Endothelial cell of umbilical vein (primary cell): ENCODE data around the gene TSTD2. TPM values are rescaled to one million over a fixed set of nuclear protein-coding genes. Genes with fewer than 3 reads are reported as not detected.

Source experiments
- BruUV-seq: library from RNA; stranded (reverse); fragments of 400-500 nt; replicated peaks from 2 replicates; lab custom pipeline; 2021; lab: Mats Ljungman, UMichigan
- CTCF ChIA-PET: fragments of 300-600, 350-600 bp; sonication (Branson Sonifier 250); formaldehyde crosslinking; loops from one replicate; lab custom pipeline; 2021; ENCODE audit warnings: antibody characterized with exemption, inconsistent platforms; lab: Charles Lee
- POLR2A ChIA-PET: fragments of 300-600, 350-600 bp; sonication (Branson Sonifier 250); formaldehyde crosslinking; loops from one replicate; lab custom pipeline; 2021; ENCODE audit warnings: antibody characterized with exemption, inconsistent platforms; lab: Charles Lee
- DNase-seq: peaks from one replicate; pipeline ENCODE4 v3.0.0-alpha.2; 2011; ENCODE audit warnings: low read depth, low spot score
- FAIRE-seq: peaks from 2 replicates; lab custom pipeline; 2011; peaks lifted over from hg19 to GRCh38; lab: Jason Lieb, UNC
- H2AFZ ChIP-seq: 2 replicates; pipeline ENCODE4 v1.6.0; 2012; ENCODE audit warnings: low read depth, low read length, control low read depth, inconsistent platforms
- H3K27ac ChIP-seq: 2 replicates; pipeline ENCODE4 v1.5.1; 2011; ENCODE audit warnings: low read depth, mild to moderate bottlenecking, control low read depth, low read length, moderate library complexity; ENCODE audit not compliant: insufficient read depth
- H3K27me3 ChIP-seq, 2 experiments: 2 replicates each; pipeline versions ENCODE4 v1.6.0 to v1.6.1; 2011; ENCODE audit warnings: low read length in 2 of 2, mixed read lengths in 1 of 2; ENCODE audit not compliant: control insufficient read depth in 2 of 2, insufficient read depth in 2 of 2
- H3K36me3 ChIP-seq, 2 experiments: 2 replicates in 1 of 2; 3 replicates in 1 of 2; pipeline ENCODE4 v1.5.1; 2011; ENCODE audit warnings: low read length in 2 of 2, mild to moderate bottlenecking in 1 of 2, moderate library complexity in 1 of 2; ENCODE audit not compliant: control insufficient read depth in 2 of 2, insufficient read depth in 2 of 2; ENCODE audit errors: extremely low read depth in 1 of 2
- H3K4me1 ChIP-seq: 3 replicates; pipeline ENCODE4 v1.5.1; 2011; ENCODE audit warnings: mild to moderate bottlenecking, low read length; ENCODE audit not compliant: control insufficient read depth, insufficient read depth; ENCODE audit errors: extremely low read depth
- H3K4me2 ChIP-seq: 2 replicates; pipeline ENCODE4 v1.6.1; 2011; ENCODE audit warnings: low read length, control low read depth, mixed read lengths; ENCODE audit not compliant: insufficient read depth
- H3K4me3 ChIP-seq, 3 experiments: fragments of 200-600 bp in 1 of 3; sonication (generic), shearing (Covaris generic) in 1 of 3; replicated peaks in 1 of 3; 2 replicates each; pipeline ENCODE4 v1.5.1; 2011 to 2016; ENCODE audit warnings: control low read depth in 3 of 3, low read length in 3 of 3, mild to moderate bottlenecking in 2 of 3, inconsistent platforms in 1 of 3, low read depth in 1 of 3, moderate library complexity in 1 of 3; ENCODE audit not compliant: insufficient read depth in 1 of 3
- H3K79me2 ChIP-seq: 2 replicates; pipeline ENCODE4 v1.6.0; 2012; ENCODE audit warnings: low read length, inconsistent platforms; ENCODE audit not compliant: control insufficient read depth, insufficient read depth
- H3K9ac ChIP-seq: replicated peaks from 2 replicates; pipeline ENCODE3; 2011; ENCODE audit warnings: low read length, control low read depth; ENCODE audit not compliant: insufficient read depth; ENCODE audit errors: extremely low read depth
- H3K9me1 ChIP-seq: replicated peaks from 3 replicates; pipeline ENCODE4 v1.6.0; 2011; ENCODE audit warnings: mild to moderate bottlenecking, low read length; ENCODE audit not compliant: control insufficient read depth, insufficient read depth; ENCODE audit errors: extremely low read depth
- H3K9me3 ChIP-seq: replicated peaks from 2 replicates; pipeline ENCODE4 v1.5.1; 2012; ENCODE audit warnings: low read length, inconsistent platforms; ENCODE audit not compliant: control insufficient read depth, insufficient read depth
- H4K20me1 ChIP-seq: replicated peaks from 2 replicates; pipeline ENCODE3; 2011; ENCODE audit warnings: mild to moderate bottlenecking, low read length; ENCODE audit not compliant: control insufficient read depth, insufficient read depth; ENCODE audit errors: extremely low read depth
- EZH2 ChIP-seq: IDR thresholded peaks from 2 replicates; pipeline ENCODE4 v1.6.1; 2012; ENCODE audit warnings: borderline replicate concordance, low read depth, mild to moderate bottlenecking, moderate library complexity, low read length, inconsistent platforms; ENCODE audit not compliant: severe bottlenecking
- FOS ChIP-seq: IDR thresholded peaks from 2 replicates; pipeline ENCODE4 v1.6.1; 2011; ENCODE audit warnings: mild to moderate bottlenecking, low read length, moderate library complexity, borderline replicate concordance; ENCODE audit not compliant: insufficient read depth
- GATA2 ChIP-seq: IDR thresholded peaks from 2 replicates; pipeline ENCODE4 v1.7.0; 2011; ENCODE audit warnings: low read depth, mild to moderate bottlenecking, moderate library complexity, mixed read lengths, low read length; ENCODE audit not compliant: insufficient read length, insufficient read depth
- JUN ChIP-seq: IDR thresholded peaks from 2 replicates; pipeline ENCODE4 v1.6.1; 2011; ENCODE audit warnings: borderline replicate concordance, low read depth; ENCODE audit not compliant: insufficient read length, insufficient read depth
- MYC ChIP-seq: IDR thresholded peaks from one replicate; pipeline ENCODE4 v1.6.1; 2011; ENCODE audit warnings: mild to moderate bottlenecking, low read depth, low read length
- POLR2A ChIP-seq: IDR thresholded peaks from 2 replicates; pipeline ENCODE4 v1.6.1; 2012; ENCODE audit warnings: low read depth, mild to moderate bottlenecking, control low read depth, low read length
- POLR2AphosphoS5 ChIP-seq: IDR thresholded peaks from 2 replicates; pipeline ENCODE4 v1.6.1; 2012; ENCODE audit warnings: low read depth, mild to moderate bottlenecking, control low read depth, low read length, moderate library complexity; ENCODE audit not compliant: insufficient read depth
- dilution Hi-C: fragments of 300-500 bp; cut with MboI; formaldehyde crosslinking; loops from one replicate; pipeline ENCODE4 v1.15.0; 2019; ENCODE audit warnings: low sequenced_read_pairs; ENCODE audit not compliant: extremely low pct_ligation_motif_present
- intact Hi-C: fragments of 100-400 bp; cut with micrococcal nuclease; formaldehyde crosslinking; loops from one replicate; pipeline ENCODE4 v1.10.0; 2022
- polyA plus RNA-seq, 4 experiments: library from polyadenylated mRNA; depleted of rRNA in 3 of 4; stranded (reverse) in 3 of 4; unstranded in 1 of 4; fragments of >200 nt; gene quantifications; 2 replicates each; pipeline versions ENCODE4 v1.2.1 to v1.2.3, GENCODE V29; 2011 to 2012; ENCODE audit warnings: missing spikeins in 1 of 4
- total RNA-seq: library from RNA; stranded (reverse); gene quantifications from 2 replicates; pipeline ENCODE4 v1.2.3, GENCODE V29; 2021
- TF ChIP-seq, protein P1 (sequence below), 2 donors: IDR thresholded peaks; 1 replicate in 1 of 2; 2 replicates in 1 of 2; pipeline ENCODE4 v1.5.1; 2011; ENCODE audit warnings: low read length in 2 of 2, mild to moderate bottlenecking in 2 of 2, moderate library complexity in 2 of 2, control low read depth in 1 of 2, inconsistent platforms in 1 of 2, low read depth in 1 of 2; ENCODE audit not compliant: insufficient read depth in 1 of 2; ENCODE audit errors: extremely low read depth in 1 of 2
- TF ChIP-seq, protein P2 (sequence below): IDR thresholded peaks from 2 replicates; pipeline ENCODE4 v1.6.1; 2011; ENCODE audit not compliant: insufficient read depth, insufficient read length

The TSTD2 gene
- total and polyA plus RNA-seq, 2 donors (not counting 3 experiments of a cell fraction or from before 2014, with no cell fraction given): 13.7 to 15.9 TPM

DNA sequence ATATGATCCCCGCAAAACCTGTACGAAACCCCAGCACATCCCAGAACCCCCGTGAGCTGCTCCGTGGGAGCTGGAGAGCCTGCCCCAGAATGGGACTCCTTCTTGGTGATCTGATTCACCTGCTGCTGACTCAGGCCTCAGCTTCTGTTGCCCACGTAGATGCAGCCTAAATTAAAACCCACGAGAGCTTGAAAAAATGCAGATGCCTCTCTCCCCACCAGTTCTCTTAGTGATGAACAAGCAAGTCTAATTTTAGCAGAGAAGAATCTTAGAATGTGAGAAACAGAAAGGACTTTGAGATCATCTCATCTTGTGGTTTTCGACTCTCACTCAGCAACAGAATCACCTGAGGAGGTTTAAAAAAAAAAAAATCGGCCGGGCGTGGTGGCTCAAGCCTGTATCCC lies 74.1 kb downstream of the TSTD2 start:
- ChIA-PET CTCF (interaction anchor here (1.2 to 2.5 kb wide), 3 partner anchors 39 to 90 kb away, joined by 4 to 10 read pairs (median 7); no protein-coding TSS in a partner anchor), POLR2A (no interaction called here)
- H3K4me3 ChIP-seq: no peak overlapping the region
- H3K36me3 ChIP-seq: no peaks in the 10 kb centered on the region
- H3K9me1 ChIP-seq: no peaks in the 10 kb centered on the region
- no peaks in the 10 kb centered on the region for H3K79me2 ChIP-seq
- H3K4me2 ChIP-seq: no peak overlapping the region
- no peak for DNase-seq
- H3K27ac ChIP-seq: no peak overlapping the region
- no peaks in the 10 kb centered on the region for H3K9me3 ChIP-seq
- no peak overlapping the region for H2AFZ ChIP-seq
- H4K20me1 ChIP-seq: no peaks in the 10 kb centered on the region
- H3K4me1 ChIP-seq: peaks cover 15% of the 10 kb centered on the region
- H3K27me3 ChIP-seq: peaks cover 22 to 26% of the 10 kb centered on the region in 2 experiments
- no peak overlapping the region for H3K9ac ChIP-seq
- TF ChIP-seq GATA2 (no peak), POLR2A (no peak), MYC (no peak)
- TF ChIP-seq, protein P1, sequence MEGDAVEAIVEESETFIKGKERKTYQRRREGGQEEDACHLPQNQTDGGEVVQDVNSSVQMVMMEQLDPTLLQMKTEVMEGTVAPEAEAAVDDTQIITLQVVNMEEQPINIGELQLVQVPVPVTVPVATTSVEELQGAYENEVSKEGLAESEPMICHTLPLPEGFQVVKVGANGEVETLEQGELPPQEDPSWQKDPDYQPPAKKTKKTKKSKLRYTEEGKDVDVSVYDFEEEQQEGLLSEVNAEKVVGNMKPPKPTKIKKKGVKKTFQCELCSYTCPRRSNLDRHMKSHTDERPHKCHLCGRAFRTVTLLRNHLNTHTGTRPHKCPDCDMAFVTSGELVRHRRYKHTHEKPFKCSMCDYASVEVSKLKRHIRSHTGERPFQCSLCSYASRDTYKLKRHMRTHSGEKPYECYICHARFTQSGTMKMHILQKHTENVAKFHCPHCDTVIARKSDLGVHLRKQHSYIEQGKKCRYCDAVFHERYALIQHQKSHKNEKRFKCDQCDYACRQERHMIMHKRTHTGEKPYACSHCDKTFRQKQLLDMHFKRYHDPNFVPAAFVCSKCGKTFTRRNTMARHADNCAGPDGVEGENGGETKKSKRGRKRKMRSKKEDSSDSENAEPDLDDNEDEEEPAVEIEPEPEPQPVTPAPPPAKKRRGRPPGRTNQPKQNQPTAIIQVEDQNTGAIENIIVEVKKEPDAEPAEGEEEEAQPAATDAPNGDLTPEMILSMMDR (IDR thresholded peaks at IDR 0.05; ENCODE audit: extremely low read depth in 1 of 2, insufficient read depth in 1 of 2, low read depth in 1 of 2, low read length in 2 of 2): no peak
- BruUV-seq: no TSS peak
- intact Hi-C loops (no loop called here), dilution Hi-C loops (no loop called here)
- FAIRE-seq: no peak

DNA sequence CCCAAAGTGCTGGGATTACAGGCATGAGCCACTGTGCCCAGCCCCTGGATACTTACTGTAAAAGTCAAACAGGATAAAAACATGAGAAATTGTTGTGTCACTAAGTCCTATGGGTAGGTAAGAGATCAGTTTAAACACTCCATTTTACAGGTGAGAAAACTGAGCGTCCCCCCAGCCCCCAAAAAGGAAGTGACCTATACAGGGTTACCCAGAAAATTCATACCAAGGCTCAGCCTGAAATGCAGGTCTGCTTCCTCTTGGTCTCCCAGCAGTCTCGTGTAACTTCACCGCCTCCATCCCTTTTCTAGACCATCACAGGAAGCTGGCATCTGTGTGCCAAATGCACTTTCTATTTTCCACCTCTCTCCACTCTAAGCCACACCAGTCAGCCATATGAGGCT lies 74.5 kb downstream of the TSTD2 start:
- TF ChIP-seq MYC (no peak), GATA2 (no peak), FOS (no peak), JUN (no peak), POLR2A (no peak), POLR2AphosphoS5 (no peak), EZH2 (no peak)
- TF ChIP-seq, protein P1 (IDR thresholded peaks at IDR 0.05; ENCODE audit: extremely low read depth in 1 of 2, insufficient read depth in 1 of 2, low read depth in 1 of 2, low read length in 2 of 2): no peak
- TF ChIP-seq, protein P2, sequence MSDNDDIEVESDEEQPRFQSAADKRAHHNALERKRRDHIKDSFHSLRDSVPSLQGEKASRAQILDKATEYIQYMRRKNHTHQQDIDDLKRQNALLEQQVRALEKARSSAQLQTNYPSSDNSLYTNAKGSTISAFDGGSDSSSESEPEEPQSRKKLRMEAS: no peak
- DNase-seq: no peak
- no peak overlapping the region for H3K27ac ChIP-seq
- no peaks in the 10 kb centered on the region for H3K9me1 ChIP-seq
- no peaks in the 10 kb centered on the region for H4K20me1 ChIP-seq
- no peak overlapping the region for H3K9ac ChIP-seq
- H2AFZ ChIP-seq: no peak overlapping the region
- no peaks in the 10 kb centered on the region for H3K36me3 ChIP-seq
- POLR2A ChIA-PET: no interaction called here
- no peak overlapping the region for H3K4me2 ChIP-seq
- no peaks in the 10 kb centered on the region for H3K9me3 ChIP-seq
- H3K79me2 ChIP-seq: no peaks in the 10 kb centered on the region
- H3K4me1 ChIP-seq: peaks cover 11% of the 10 kb centered on the region
- dilution Hi-C loops (no loop called here), intact Hi-C loops (no loop called here)
- H3K27me3 ChIP-seq: peaks cover 22 to 26% of the 10 kb centered on the region in 2 experiments
- no peak for FAIRE-seq
- H3K4me3 ChIP-seq: no peak overlapping the region
- CTCF ChIA-PET: interaction anchor here (1.2 to 2.5 kb wide), 3 partner anchors 40 to 90 kb away, joined by 4 to 10 read pairs (median 7); no protein-coding TSS in a partner anchor
- no TSS peak for BruUV-seq
